ENCODE data around the gene UBASH3B.

UBASH3B gene

GRCh38 chr11:122732342-122733315, 77.1 kb downstream of the UBASH3B start:
- H3K4me3 ChIP-seq (ENCODE audit: low read depth, low read length) = no peak overlapping the region
- H3K4me1 ChIP-seq = no peaks in the 10 kb centered on the region
- no peak for TF ChIP-seq CTCF (IDR thresholded peaks at IDR 0.05)
- no peaks in the 10 kb centered on the region for H3K27me3 ChIP-seq (ENCODE audit: control insufficient read depth, insufficient read depth, low read length)
- no peak overlapping the region for H3K4me2 ChIP-seq (ENCODE audit: low read length)
- no peaks in the 10 kb centered on the region for H3K36me3 ChIP-seq (ENCODE audit: control insufficient read depth, insufficient read depth, low read length)
- H3K9me3 ChIP-seq (ENCODE audit: control insufficient read depth, low read length) = no peaks in the 10 kb centered on the region
- H3K9ac ChIP-seq = no peak overlapping the region
- H3K27ac ChIP-seq = peak overlapping the region; percentile 29
- no peak overlapping the region for H2AFZ ChIP-seq
- H3K79me2 ChIP-seq = no peaks in the 10 kb centered on the region

GRCh38 chr11:122733318-122733717, 77.8 kb downstream of the UBASH3B start:
- Histone ChIP-seq H3K4me2 (ENCODE audit: low read length) (no peak overlapping the region), H3K79me2 (no peaks in the 10 kb centered on the region), H2AFZ (no peak overlapping the region), H3K36me3 (ENCODE audit: control insufficient read depth, insufficient read depth, low read length) (no peaks in the 10 kb centered on the region), H3K27ac (peak overlapping the region; percentile 29), H3K4me3 (ENCODE audit: low read depth, low read length) (no peak overlapping the region), H3K27me3 (ENCODE audit: control insufficient read depth, insufficient read depth, low read length) (no peaks in the 10 kb centered on the region), H3K9me3 (ENCODE audit: control insufficient read depth, low read length) (no peaks in the 10 kb centered on the region), H3K4me1 (no peaks in the 10 kb centered on the region), H3K9ac (no peak overlapping the region)
- no peak for TF ChIP-seq CTCF (IDR thresholded peaks at IDR 0.05)

GRCh38 chr11:122734848-122735496, 79.5 kb downstream of the UBASH3B start:
- no peak overlapping the region for H2AFZ ChIP-seq
- no peak for TF ChIP-seq CTCF (IDR thresholded peaks at IDR 0.05)
- H3K36me3 ChIP-seq (ENCODE audit: control insufficient read depth, insufficient read depth, low read length) = no peaks in the 10 kb centered on the region
- H3K27ac ChIP-seq = no peak overlapping the region
- no peaks in the 10 kb centered on the region for H3K79me2 ChIP-seq
- H3K9me3 ChIP-seq (ENCODE audit: control insufficient read depth, low read length) = no peaks in the 10 kb centered on the region
- no peaks in the 10 kb centered on the region for H3K4me1 ChIP-seq
- no peak overlapping the region for H3K4me2 ChIP-seq (ENCODE audit: low read length)
- no peak overlapping the region for H3K4me3 ChIP-seq (ENCODE audit: low read depth, low read length)
- no peaks in the 10 kb centered on the region for H3K27me3 ChIP-seq (ENCODE audit: control insufficient read depth, insufficient read depth, low read length)
- H3K9ac ChIP-seq = no peak overlapping the region

- no peaks in the 10 kb centered on the region for H3K36me3 ChIP-seq (ENCODE audit: control insufficient read depth, insufficient read depth, low read length)
- H3K79me2 ChIP-seq = no peaks in the 10 kb centered on the region
- H3K4me3 ChIP-seq (ENCODE audit: low read depth, low read length) = no peak overlapping the region
- H3K9me3 ChIP-seq (ENCODE audit: control insufficient read depth, low read length) = no peaks in the 10 kb centered on the region
- H2AFZ ChIP-seq = no peak overlapping the region
- no peak overlapping the region for H3K27ac ChIP-seq
- no peak overlapping the region for H3K4me2 ChIP-seq (ENCODE audit: low read length)
- TF ChIP-seq CTCF (IDR thresholded peaks at IDR 0.05) = no peak
- no peak overlapping the region for H3K9ac ChIP-seq
- no peaks in the 10 kb centered on the region for H3K27me3 ChIP-seq (ENCODE audit: control insufficient read depth, insufficient read depth, low read length)
- H3K4me1 ChIP-seq = no peaks in the 10 kb centered on the region
Measured at GRCh38 chr11:122737951-122738693, 82.6 kb downstream of the UBASH3B start.

All from parathyroid adenoma (tissue), 2 donors.